IMR-90 (cell line): ENCODE data around the gene STON2. TPM values are rescaled to one million over a fixed set of nuclear protein-coding genes. Genes with fewer than 3 reads are reported as not detected.

Experiments
- ATAC-seq: fragments of 200-7000 bp; cut with Tn5 transposase; 2 replicates; pipeline ENCODE4 v1.9.1; 2020; ENCODE audit warnings: low read depth, mild to moderate bottlenecking, moderate library complexity
- BruUV-seq: library from RNA; stranded (reverse); fragments of 400-500 nt; replicated peaks from 2 replicates; lab custom pipeline; 2021; lab: Mats Ljungman, UMichigan
- CTCF ChIA-PET: fragments of 300-600 bp; formaldehyde crosslinking; extraction: SDS; loops from one replicate; lab custom pipeline; 2021; ENCODE audit warnings: antibody characterized with exemption; lab: Yijun Ruan, JAX
- POLR2A ChIA-PET: fragments of 300-600 bp; sonication (Branson Sonifier 250); formaldehyde crosslinking; loops from one replicate; lab custom pipeline; 2022; ENCODE audit warnings: antibody characterized with exemption; ENCODE audit not compliant: unreplicated experiment; lab: Charles Lee
- DNase-seq: peaks from one replicate; pipeline ENCODE4 v3.0.0; 2013
- H2AFZ ChIP-seq: replicated peaks from 2 replicates; pipeline ENCODE3; 2013; ENCODE audit warnings: low read length, mild to moderate bottlenecking; ENCODE audit not compliant: poor library complexity
- H2AK5ac ChIP-seq: 2 replicates; pipeline ENCODE4 v1.6.1; 2013; ENCODE audit warnings: low read depth, low read length, inconsistent platforms
- H2AK9ac ChIP-seq: replicated peaks from 2 replicates; pipeline ENCODE3; 2013; ENCODE audit warnings: mild to moderate bottlenecking, low read depth, low read length, moderate library complexity; ENCODE audit not compliant: poor library complexity
- H2BK120ac ChIP-seq: 2 replicates; pipeline ENCODE4 v1.6.1; 2013; ENCODE audit warnings: low read depth, low read length, inconsistent platforms
- H2BK15ac ChIP-seq: 3 replicates; pipeline ENCODE4 v1.6.1; 2013; ENCODE audit warnings: low read depth, low read length, inconsistent platforms
- H2BK20ac ChIP-seq: 2 replicates; pipeline ENCODE4 v1.6.1; 2013; ENCODE audit warnings: low read depth, mild to moderate bottlenecking, inconsistent platforms, low read length, moderate library complexity
- H2BK5ac ChIP-seq: 2 replicates; pipeline ENCODE4 v1.6.1; 2013; ENCODE audit warnings: mild to moderate bottlenecking, low read depth, low read length, inconsistent platforms; ENCODE audit not compliant: poor library complexity, severe bottlenecking
- H3K14ac ChIP-seq: replicated peaks from 2 replicates; pipeline ENCODE4 v1.6.1; 2013; ENCODE audit warnings: low read depth, low read length, inconsistent platforms
- H3K18ac ChIP-seq: 2 replicates; pipeline ENCODE4 v1.6.1; 2013; ENCODE audit warnings: low read depth, low read length, control low read depth
- H3K23ac ChIP-seq: 2 replicates; pipeline ENCODE4 v1.6.1; 2013; ENCODE audit warnings: low read depth, low read length, inconsistent platforms
- H3K27ac ChIP-seq: 2 replicates; pipeline ENCODE4 v1.5.1; 2013; ENCODE audit warnings: mild to moderate bottlenecking, control low read depth, low read length; ENCODE audit not compliant: insufficient read depth
- H3K27me3 ChIP-seq: 2 replicates; pipeline ENCODE4 v1.6.1; 2013; ENCODE audit warnings: low read length; ENCODE audit not compliant: control insufficient read depth, insufficient read depth
- H3K36me3 ChIP-seq: 2 replicates; pipeline ENCODE4 v1.6.1; 2013; ENCODE audit warnings: low read length, mixed read lengths; ENCODE audit not compliant: control insufficient read depth, insufficient read depth
- H3K4ac ChIP-seq: 2 replicates; pipeline ENCODE4 v1.6.1; 2013; ENCODE audit warnings: low read depth, low read length, inconsistent platforms
- H3K4me1 ChIP-seq: 2 replicates; pipeline ENCODE4 v1.6.1; 2013; ENCODE audit warnings: low read length, mixed read lengths; ENCODE audit not compliant: control insufficient read depth, insufficient read depth
- H3K4me2 ChIP-seq: 2 replicates; pipeline ENCODE4 v1.6.1; 2013; ENCODE audit warnings: low read depth, mild to moderate bottlenecking, control low read depth, low read length, moderate library complexity
- H3K4me3 ChIP-seq: 2 replicates; pipeline ENCODE4 v1.5.1; 2013; ENCODE audit warnings: low read depth, mild to moderate bottlenecking, control low read depth, low read length, moderate library complexity; ENCODE audit not compliant: insufficient read depth
- H3K56ac ChIP-seq: 2 replicates; pipeline ENCODE4 v1.6.1; 2013; ENCODE audit warnings: low read length, inconsistent platforms; ENCODE audit not compliant: insufficient read depth; ENCODE audit errors: extremely low read depth
- H3K79me1 ChIP-seq, 2 experiments: 2 replicates each; pipeline ENCODE4 v1.6.1; 2013; ENCODE audit warnings: low read length in 2 of 2, inconsistent platforms in 1 of 2, low read depth in 1 of 2
- H3K9ac ChIP-seq: 2 replicates; pipeline ENCODE4 v1.6.1; 2013; ENCODE audit warnings: low read depth, low read length, control low read depth
- H3K9me1 ChIP-seq: 2 replicates; pipeline ENCODE4 v1.6.1; 2013; ENCODE audit warnings: low read length, inconsistent platforms; ENCODE audit not compliant: insufficient read depth
- H3K9me3 ChIP-seq: 2 replicates; pipeline ENCODE4 v1.6.1; 2013; ENCODE audit warnings: low read length; ENCODE audit not compliant: control insufficient read depth, insufficient read depth
- H4K20me1 ChIP-seq: 2 replicates; pipeline ENCODE4 v1.6.1; 2013; ENCODE audit warnings: low read length, inconsistent platforms; ENCODE audit not compliant: insufficient read depth
- H4K5ac ChIP-seq: 2 replicates; pipeline ENCODE4 v1.6.1; 2013; ENCODE audit warnings: mild to moderate bottlenecking, low read depth, low read length, control low read depth
- H4K8ac ChIP-seq, 2 experiments: 2 replicates each; pipeline ENCODE4 v1.6.1; 2013; ENCODE audit warnings: low read depth in 2 of 2, low read length in 2 of 2, control low read depth in 1 of 2, inconsistent platforms in 1 of 2
- H4K91ac ChIP-seq: 2 replicates; pipeline ENCODE4 v1.6.1; 2013; ENCODE audit warnings: low read depth, low read length, inconsistent platforms; ENCODE audit not compliant: insufficient read depth
- BHLHE40 ChIP-seq: fragments of 150-350 bp; IDR thresholded peaks from 2 replicates; pipeline ENCODE4 v1.6.1; 2016; ENCODE audit warnings: mild to moderate bottlenecking, low read depth, low read length
- CEBPB ChIP-seq: IDR thresholded peaks from 2 replicates; pipeline ENCODE4 v1.6.1; 2012; ENCODE audit warnings: low read depth, low read length, improper control_type of control experiment
- FOS ChIP-seq: fragments of 150-350 bp; IDR thresholded peaks from 2 replicates; pipeline ENCODE4 v1.6.1; 2016; ENCODE audit warnings: low read depth, low read length
- MAZ ChIP-seq: IDR thresholded peaks from 2 replicates; pipeline ENCODE4 v1.6.1; 2012; ENCODE audit warnings: low read depth, mild to moderate bottlenecking, low read length, improper control_type of control experiment, moderate library complexity, borderline replicate concordance
- NFE2L2 ChIP-seq: fragments of 150-350 bp; IDR thresholded peaks from 2 replicates; pipeline ENCODE4 v1.6.1; 2016; ENCODE audit warnings: low read depth, mild to moderate bottlenecking, low read length
- POLR2A ChIP-seq: IDR thresholded peaks from 2 replicates; pipeline ENCODE4 v1.6.1; 2012; ENCODE audit warnings: mild to moderate bottlenecking, low read depth, low read length
- RCOR1 ChIP-seq: IDR thresholded peaks from 2 replicates; pipeline ENCODE4 v1.6.1; 2012; ENCODE audit warnings: mild to moderate bottlenecking, low read length, improper control_type of control experiment; ENCODE audit not compliant: insufficient replicate concordance
- RFX5 ChIP-seq: IDR thresholded peaks from 2 replicates; pipeline ENCODE4 v1.8.0; 2012; ENCODE audit warnings: low read depth, mild to moderate bottlenecking, low read length, moderate library complexity
- WGBS, 2 experiments: methylation state at CpG; one replicate each; pipeline versions ENCODE4 v1.1.5 to v1.1.7; 2013; ENCODE audit warnings: missing lambda C conversion rate in 2 of 2; ENCODE audit not compliant: insufficient read length in 1 of 2; ENCODE audit errors: extremely low coverage in 2 of 2; 5-methylcytosine and 5-hydroxymethylcytosine counted together
- dilution Hi-C: fragments of 300-500 bp; cut with HindIII; formaldehyde crosslinking; loops from one replicate; pipeline ENCODE4 v1.14.3; 2018; ENCODE audit warnings: low sequenced_read_pairs; ENCODE audit not compliant: unreplicated experiment
- in situ Hi-C: fragments of 300-500 bp; cut with MboI; formaldehyde crosslinking; loops from 3 replicates; pipeline ENCODE4 v1.14.3; 2019; ENCODE audit warnings: low sequenced_read_pairs, inconsistent platforms, mixed read lengths
- intact Hi-C: fragments of 100-400 bp; cut with micrococcal nuclease; formaldehyde crosslinking; loops from 2 replicates; pipeline ENCODE4 v1.10.0; 2022
- polyA plus RNA-seq, 3 experiments: library from polyadenylated mRNA; depleted of rRNA; stranded (reverse); fragments of >200 nt; gene quantifications; 2 replicates each; pipeline ENCODE4 v1.2.3, GENCODE V29; 2012; ENCODE audit warnings: low replicate concordance in 1 of 3
- total RNA-seq: library from RNA; depleted of rRNA; stranded (reverse); fragments of >200 nt; gene quantifications from 2 replicates; pipeline ENCODE4 v1.2.3, GENCODE V29; 2012
- TF ChIP-seq, protein P1 (sequence below): fragments of 150-350 bp; IDR thresholded peaks from 2 replicates; pipeline ENCODE4 v1.6.1; 2016; ENCODE audit warnings: low read depth, mild to moderate bottlenecking, low read length, moderate library complexity, borderline replicate concordance

STON2 gene
- total and polyA plus RNA-seq, 2 of the 4 experiments (the other 2 are of a cell fraction): not detected

DNA sequence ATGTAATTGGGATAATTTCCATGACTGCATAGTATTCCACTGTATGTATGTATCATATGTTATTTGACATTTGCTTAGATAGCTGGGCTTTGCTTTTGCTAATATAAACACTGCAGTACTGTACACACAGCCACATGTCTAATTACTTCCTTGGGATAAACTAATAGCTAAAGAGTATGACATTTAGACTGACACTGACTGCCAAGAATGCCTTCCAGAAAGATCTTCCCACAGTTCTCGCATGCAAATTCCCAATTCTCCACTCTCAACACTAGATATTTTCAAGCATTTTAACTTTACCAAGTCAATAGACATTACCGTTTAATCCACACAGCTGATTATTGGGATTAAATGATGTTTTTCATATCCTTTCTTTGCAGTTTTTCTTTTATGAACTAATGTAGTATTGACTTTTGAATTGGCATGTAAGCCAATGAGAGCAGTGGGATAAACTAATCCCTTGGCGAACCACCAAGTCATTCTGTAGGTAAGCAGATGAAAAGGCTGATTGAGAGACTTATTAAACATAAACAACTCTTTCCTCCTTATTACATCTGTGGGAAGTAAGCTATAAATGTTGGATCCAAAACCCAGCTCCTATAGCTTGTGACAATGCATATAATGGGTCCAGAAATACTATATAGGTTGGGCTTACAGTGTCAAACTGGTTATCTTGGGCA, 55.5 kb downstream of the STON2 start:
- Histone ChIP-seq H2BK120ac (no peak overlapping the region), H3K4me1 (no peaks in the 10 kb centered on the region), H2AFZ (no peak overlapping the region), H3K9ac (no peak overlapping the region), H2BK5ac (no peak overlapping the region), H3K18ac (no peak overlapping the region), H3K79me1 (no peaks in the 10 kb centered on the region), H2AK9ac (no peak overlapping the region), H3K36me3 (no peaks in the 10 kb centered on the region), H3K27ac (no peak overlapping the region), H4K91ac (no peak overlapping the region), H4K5ac (no peak overlapping the region), H3K4me2 (no peak overlapping the region), H3K4me3 (no peak overlapping the region), H2BK15ac (no peak overlapping the region), H2BK20ac (no peak overlapping the region), H3K4ac (no peak overlapping the region), H3K9me3 (no peaks in the 10 kb centered on the region; the same call in 1 of the 2 replicates), H3K27me3 (no peaks in the 10 kb centered on the region), H3K9me1 (no peaks in the 10 kb centered on the region), H3K56ac (no peak overlapping the region), H2AK5ac (no peak overlapping the region), H4K8ac (no peak overlapping the region), H4K20me1 (no peaks in the 10 kb centered on the region), H3K14ac (no peak overlapping the region), H3K23ac (no peak overlapping the region)
- no CpG with 5 or more reads among the region's 3 CpGs for WGBS, 2 experiments
- DNase-seq (no peak), ATAC-seq (no peak)
- TF ChIP-seq NFE2L2: no peak
- TF ChIP-seq RCOR1: no peak
- no peak for TF ChIP-seq POLR2A
- TF ChIP-seq RFX5: no peak
- TF ChIP-seq BHLHE40: no peak
- no peak for TF ChIP-seq FOS
- no peak for TF ChIP-seq CEBPB
- no peak for TF ChIP-seq MAZ
- TF ChIP-seq, protein P1, sequence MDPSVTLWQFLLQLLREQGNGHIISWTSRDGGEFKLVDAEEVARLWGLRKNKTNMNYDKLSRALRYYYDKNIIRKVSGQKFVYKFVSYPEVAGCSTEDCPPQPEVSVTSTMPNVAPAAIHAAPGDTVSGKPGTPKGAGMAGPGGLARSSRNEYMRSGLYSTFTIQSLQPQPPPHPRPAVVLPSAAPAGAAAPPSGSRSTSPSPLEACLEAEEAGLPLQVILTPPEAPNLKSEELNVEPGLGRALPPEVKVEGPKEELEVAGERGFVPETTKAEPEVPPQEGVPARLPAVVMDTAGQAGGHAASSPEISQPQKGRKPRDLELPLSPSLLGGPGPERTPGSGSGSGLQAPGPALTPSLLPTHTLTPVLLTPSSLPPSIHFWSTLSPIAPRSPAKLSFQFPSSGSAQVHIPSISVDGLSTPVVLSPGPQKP: no peak
- intact Hi-C loops (no loop called here), dilution Hi-C loops (no loop called here), in situ Hi-C loops (no loop called here)
- ChIA-PET POLR2A (no interaction called here), CTCF (no interaction called here)
- no TSS peak for BruUV-seq
